Measurements from ENCODE around the gene HDAC2. TPM values are rescaled to one million over a fixed set of nuclear protein-coding genes. Genes with fewer than 3 reads are reported as not detected.

The HDAC2 gene
- total RNA-seq, 4 donors from 2014 or later: 37.9 to 72.7 (median 49.8) TPM

GRCh38 chr6:113944701-113945100 lies 26.2 kb downstream of the HDAC2 start:
- no peak for TF ChIP-seq CTCF (IDR thresholded peaks at IDR 0.05; ENCODE audit: low read depth)

GRCh38 chr6:113939825-113940224 lies 31.1 kb downstream of the HDAC2 start:
- TF ChIP-seq CTCF (IDR thresholded peaks at IDR 0.05; ENCODE audit: low read depth): no peak

- no peak for TF ChIP-seq CTCF (IDR thresholded peaks at IDR 0.05; ENCODE audit: low read depth)
Observed at GRCh38 chr6:113936093-113936934, 34.6 kb downstream of the HDAC2 start.

GRCh38 chr6:113934101-113934500 lies 36.8 kb downstream of the HDAC2 start:
- no peak for TF ChIP-seq CTCF (IDR thresholded peaks at IDR 0.05; ENCODE audit: low read depth)

GRCh38 chr6:113930183-113930582 lies 40.8 kb downstream of the HDAC2 start:
- TF ChIP-seq CTCF (IDR thresholded peaks at IDR 0.05; ENCODE audit: low read depth): no peak

GRCh38 chr6:113927001-113927400 lies 43.9 kb downstream of the HDAC2 start:
- TF ChIP-seq CTCF (IDR thresholded peaks at IDR 0.05; ENCODE audit: low read depth): no peak

GRCh38 chr6:113925378-113925777 lies 45.6 kb downstream of the HDAC2 start:
- no peak for TF ChIP-seq CTCF (IDR thresholded peaks at IDR 0.05; ENCODE audit: low read depth)

Measured in subcutaneous adipose tissue (tissue), 4 donors.